SU-DHL-6 (cell line): ENCODE data around the gene CMSS1.

ENCODE experiments used
- EZH2phosphoT487 ChIP-seq: fragments of 200-600 bp; sonication (generic), shearing (Covaris generic); conservative IDR thresholded peaks from 2 replicates; pipeline ENCODE4 v1.6.1; 2018; ENCODE audit warnings: mild to moderate bottlenecking, antibody characterized with exemption, low read length, moderate library complexity, mixed read lengths
- TF ChIP-seq, protein P1 (sequence below): fragments of 200-600 bp; sonication (generic); IDR thresholded peaks from one replicate; pipeline ENCODE4 v1.5.1; 2017; ENCODE audit warnings: antibody characterized with exemption, mild to moderate bottlenecking, low read length, moderate library complexity; ENCODE audit not compliant: insufficient read depth, poor library complexity, severe bottlenecking

DNA sequence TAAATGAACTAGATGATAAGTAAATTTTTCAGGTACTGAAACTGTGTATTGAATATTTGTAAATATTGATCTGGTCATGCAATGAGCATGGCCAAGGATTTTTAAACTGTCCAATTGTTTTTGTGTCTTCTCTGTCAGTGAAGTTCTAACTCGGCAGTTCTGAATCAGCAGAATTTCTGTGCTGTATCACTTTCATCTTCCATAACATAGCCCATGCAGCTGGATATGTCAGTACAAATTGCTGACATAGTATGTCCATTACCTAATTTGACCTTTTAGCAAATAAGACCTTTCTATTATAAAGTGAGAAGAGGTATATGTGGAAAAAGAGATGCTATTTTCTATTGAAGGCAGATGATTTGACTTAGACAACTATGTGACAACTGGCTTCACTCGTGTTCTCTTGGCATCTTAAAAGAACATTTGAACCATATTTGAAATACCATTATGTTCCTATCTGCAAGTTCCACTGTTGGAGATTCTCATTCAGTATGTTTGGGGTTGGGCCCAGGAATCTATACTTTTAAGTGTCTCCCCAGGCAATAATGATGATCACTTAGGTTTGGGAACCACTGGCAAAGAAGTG lies 90.4 kb downstream of the CMSS1 start:
- TF ChIP-seq, protein P1, sequence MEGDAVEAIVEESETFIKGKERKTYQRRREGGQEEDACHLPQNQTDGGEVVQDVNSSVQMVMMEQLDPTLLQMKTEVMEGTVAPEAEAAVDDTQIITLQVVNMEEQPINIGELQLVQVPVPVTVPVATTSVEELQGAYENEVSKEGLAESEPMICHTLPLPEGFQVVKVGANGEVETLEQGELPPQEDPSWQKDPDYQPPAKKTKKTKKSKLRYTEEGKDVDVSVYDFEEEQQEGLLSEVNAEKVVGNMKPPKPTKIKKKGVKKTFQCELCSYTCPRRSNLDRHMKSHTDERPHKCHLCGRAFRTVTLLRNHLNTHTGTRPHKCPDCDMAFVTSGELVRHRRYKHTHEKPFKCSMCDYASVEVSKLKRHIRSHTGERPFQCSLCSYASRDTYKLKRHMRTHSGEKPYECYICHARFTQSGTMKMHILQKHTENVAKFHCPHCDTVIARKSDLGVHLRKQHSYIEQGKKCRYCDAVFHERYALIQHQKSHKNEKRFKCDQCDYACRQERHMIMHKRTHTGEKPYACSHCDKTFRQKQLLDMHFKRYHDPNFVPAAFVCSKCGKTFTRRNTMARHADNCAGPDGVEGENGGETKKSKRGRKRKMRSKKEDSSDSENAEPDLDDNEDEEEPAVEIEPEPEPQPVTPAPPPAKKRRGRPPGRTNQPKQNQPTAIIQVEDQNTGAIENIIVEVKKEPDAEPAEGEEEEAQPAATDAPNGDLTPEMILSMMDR = no peak
- no peak for TF ChIP-seq EZH2phosphoT487
